ENCODE measurements around the gene SCAI.

GRCh38 chr9:125091121-125091520 is 52.2 kb downstream of the SCAI start:
- TF ChIP-seq, protein P1, sequence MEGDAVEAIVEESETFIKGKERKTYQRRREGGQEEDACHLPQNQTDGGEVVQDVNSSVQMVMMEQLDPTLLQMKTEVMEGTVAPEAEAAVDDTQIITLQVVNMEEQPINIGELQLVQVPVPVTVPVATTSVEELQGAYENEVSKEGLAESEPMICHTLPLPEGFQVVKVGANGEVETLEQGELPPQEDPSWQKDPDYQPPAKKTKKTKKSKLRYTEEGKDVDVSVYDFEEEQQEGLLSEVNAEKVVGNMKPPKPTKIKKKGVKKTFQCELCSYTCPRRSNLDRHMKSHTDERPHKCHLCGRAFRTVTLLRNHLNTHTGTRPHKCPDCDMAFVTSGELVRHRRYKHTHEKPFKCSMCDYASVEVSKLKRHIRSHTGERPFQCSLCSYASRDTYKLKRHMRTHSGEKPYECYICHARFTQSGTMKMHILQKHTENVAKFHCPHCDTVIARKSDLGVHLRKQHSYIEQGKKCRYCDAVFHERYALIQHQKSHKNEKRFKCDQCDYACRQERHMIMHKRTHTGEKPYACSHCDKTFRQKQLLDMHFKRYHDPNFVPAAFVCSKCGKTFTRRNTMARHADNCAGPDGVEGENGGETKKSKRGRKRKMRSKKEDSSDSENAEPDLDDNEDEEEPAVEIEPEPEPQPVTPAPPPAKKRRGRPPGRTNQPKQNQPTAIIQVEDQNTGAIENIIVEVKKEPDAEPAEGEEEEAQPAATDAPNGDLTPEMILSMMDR (IDR thresholded peaks at IDR 0.05 in 8 of 11, conservative IDR thresholded peaks at IDR 0.05 in 3 of 11): no peak
- TF ChIP-seq POLR2AphosphoS5 (IDR thresholded peaks at IDR 0.05): no peak

Data from spleen (tissue), 7 donors.